D721Med (cell line): ENCODE results near the gene TBL1X.

Source experiments
- DNase-seq: peaks from one replicate; pipeline ENCODE4 v3.0.0; 2011; ENCODE audit warnings: low spot score; ENCODE audit not compliant: insufficient read length
- FAIRE-seq: peaks from 2 replicates; lab custom pipeline; 2011; peaks lifted over from hg19 to GRCh38; lab: Jason Lieb, UNC
- CTCF ChIP-seq: IDR thresholded peaks from 2 replicates; pipeline ENCODE4 v1.5.1; 2012; ENCODE audit warnings: mild to moderate bottlenecking, control low read depth; ENCODE audit not compliant: insufficient read depth; ENCODE audit errors: missing control alignments

The TBL1X gene

GRCh38 chrX:9464435-9465371, at the start of gene TBL1X:
TSS of gene TBL1X (plus strand) at chrX:9465058. CDS start at chrX:9653587, 188,529 bp downstream.
- no peak for FAIRE-seq
- TF ChIP-seq CTCF: no peak
- no peak for DNase-seq

- no peak for DNase-seq
- no peak for TF ChIP-seq CTCF
- no peak for FAIRE-seq
Observed at GRCh38 chrX:9416562-9417348, 48.1 kb upstream of the TBL1X start.

- DNase-seq (no peak), FAIRE-seq (no peak)
- no peak for TF ChIP-seq CTCF
Observed at GRCh38 chrX:9418262-9418661, 46.6 kb upstream of the TBL1X start.

GRCh38 chrX:9420275-9421265, 44.3 kb upstream of the TBL1X start:
- DNase-seq: no peak
- FAIRE-seq: no peak
- TF ChIP-seq CTCF: no peak

GRCh38 chrX:9429767-9430166, 35.1 kb upstream of the TBL1X start:
- no peak for FAIRE-seq
- no peak for DNase-seq
- no peak for TF ChIP-seq CTCF

GRCh38 chrX:9430346-9430921, 34.4 kb upstream of the TBL1X start:
- DNase-seq (no peak), FAIRE-seq (no peak)
- no peak for TF ChIP-seq CTCF
